K562 (cell line): ENCODE data around the gene TACR2. TPM values are rescaled to one million over a fixed set of nuclear protein-coding genes. Genes with fewer than 3 reads are reported as not detected.

Source experiments
- ATAC-seq: fragments of 200-7000 bp; cut with Tn5 transposase; 3 replicates; pipeline ENCODE4 v1.9.1; 2020; ENCODE audit warnings: moderate library complexity
- BruUV-seq: library from RNA; stranded (reverse); fragments of 400-500 nt; replicated peaks from 2 replicates; lab custom pipeline; 2021; lab: Mats Ljungman, UMichigan
- CTCF ChIA-PET: fragments of 300-600 bp; formaldehyde crosslinking; extraction: SDS; loops from one replicate; lab custom pipeline; 2021; ENCODE audit warnings: low intra/inter-chr PET ratio; lab: Yijun Ruan, JAX
- POLR2A ChIA-PET: fragments of 300-600, 350-650 bp; sonication (Branson Sonifier 250); formaldehyde crosslinking; extraction: SDS; loops from one replicate; lab custom pipeline; 2021; ENCODE audit warnings: antibody characterized with exemption, inconsistent platforms; lab: Yijun Ruan, JAX
- DNase-seq, 4 experiments: peaks; one replicate each; pipeline versions ENCODE4 v3.0.0 to v3.0.0-alpha.2; 2011 to 2018; ENCODE audit warnings: low spot score in 3 of 4, mixed read lengths in 3 of 4; ENCODE audit errors: extremely low read depth in 1 of 4
- FAIRE-seq: peaks from 2 replicates; lab custom pipeline; 2011; peaks lifted over from hg19 to GRCh38; lab: Jason Lieb, UNC
- H2AFZ ChIP-seq: 2 replicates; pipeline ENCODE4 v1.6.0; 2011; ENCODE audit warnings: low read depth, low read length, control low read depth, inconsistent platforms
- H3K27ac ChIP-seq: fragments of 200-600 bp; 3 replicates; pipeline ENCODE4 v1.8.0; 2011; ENCODE audit warnings: low read depth, mild to moderate bottlenecking, control low read depth, inconsistent platforms, low read length, moderate library complexity, mixed read lengths; ENCODE audit errors: extremely low read depth
- H3K27me3 ChIP-seq, 2 experiments: fragments of 300-600 bp in 1 of 2; 2 replicates in 1 of 2; 3 replicates in 1 of 2; pipeline versions ENCODE4 v1.6.0 to v1.8.0; 2011; ENCODE audit warnings: inconsistent platforms in 2 of 2, low read length in 2 of 2, mild to moderate bottlenecking in 1 of 2, mixed read lengths in 1 of 2, moderate library complexity in 1 of 2; ENCODE audit not compliant: control insufficient read depth in 2 of 2, insufficient read depth in 2 of 2
- H3K36me3 ChIP-seq: fragments of 300-600 bp; 3 replicates; pipeline ENCODE4 v1.8.0; 2011; ENCODE audit warnings: mild to moderate bottlenecking, low read length, inconsistent platforms; ENCODE audit not compliant: control insufficient read depth, insufficient read depth
- H3K4me1 ChIP-seq, 2 experiments: fragments of 200-600 bp in 1 of 2; replicated peaks in 1 of 2; 2 replicates in 1 of 2; 3 replicates in 1 of 2; pipeline versions ENCODE4 v1.5.1 to v1.8.0; 2011; ENCODE audit warnings: inconsistent platforms in 2 of 2, low read length in 2 of 2, mild to moderate bottlenecking in 1 of 2, mixed read lengths in 1 of 2, moderate library complexity in 1 of 2; ENCODE audit not compliant: control insufficient read depth in 2 of 2, insufficient read depth in 2 of 2
- H3K4me2 ChIP-seq: 2 replicates; pipeline ENCODE4 v1.6.1; 2011; ENCODE audit warnings: low read length, control low read depth, inconsistent platforms, mixed read lengths; ENCODE audit not compliant: insufficient read depth
- H3K4me3 ChIP-seq: fragments of 200-600 bp; sonication (generic), shearing (Covaris generic); 2 replicates; pipeline ENCODE4 v1.5.1; 2016; ENCODE audit warnings: control low read depth, inconsistent platforms
- H3K79me2 ChIP-seq: fragments of 200-600 bp; 3 replicates; pipeline ENCODE4 v1.8.0; 2011; ENCODE audit warnings: low read length, inconsistent platforms; ENCODE audit not compliant: control insufficient read depth, insufficient read depth
- H3K9ac ChIP-seq, 2 experiments: 2 replicates each; pipeline versions ENCODE4 v1.6.0 to v1.6.1; 2011; ENCODE audit warnings: low read depth in 2 of 2, low read length in 2 of 2, control low read depth in 1 of 2, inconsistent platforms in 1 of 2, mild to moderate bottlenecking in 1 of 2, mixed read lengths in 1 of 2; ENCODE audit not compliant: insufficient read depth in 1 of 2
- H3K9me1 ChIP-seq: one replicate; pipeline ENCODE4 v1.6.0; 2011; ENCODE audit warnings: inconsistent platforms, mild to moderate bottlenecking, low read length, moderate library complexity; ENCODE audit not compliant: control insufficient read depth, insufficient read depth
- H3K9me3 ChIP-seq: replicated peaks from 2 replicates; pipeline ENCODE4 v1.5.1; 2011; ENCODE audit warnings: low read depth, low read length, inconsistent platforms; ENCODE audit not compliant: control insufficient read depth, insufficient read depth
- H4K20me1 ChIP-seq: replicated peaks from 2 replicates; pipeline ENCODE4 v1.6.1; 2011; ENCODE audit warnings: low read length, inconsistent platforms, mixed read lengths; ENCODE audit not compliant: control insufficient read depth, insufficient read depth
- CC2D1A ChIP-seq: fragments of 450-650 bp; IDR thresholded peaks from 2 replicates; pipeline ENCODE4 v1.6.1; 2017; ENCODE audit warnings: mild to moderate bottlenecking
- GABPB2 ChIP-seq: fragments of 250-450 bp; sonication (Bioruptor Pico); conservative IDR thresholded peaks from 2 replicates; pipeline ENCODE4 v1.5.1; 2021; ENCODE audit warnings: mild to moderate bottlenecking
- MTA2 ChIP-seq: fragments of 450-650 bp; IDR thresholded peaks from 2 replicates; pipeline ENCODE4 v1.6.1; 2016; ENCODE audit warnings: low read depth
- POLR2G ChIP-seq: fragments of 200-400 bp; formaldehyde crosslinking; IDR thresholded peaks from 2 replicates; pipeline ENCODE4 v1.6.1; 2017; ENCODE audit warnings: low read depth, mild to moderate bottlenecking, antibody characterized with exemption, low read length, moderate library complexity
- SETDB1 ChIP-seq: IDR thresholded peaks from one replicate; pipeline ENCODE4 v1.6.1; 2012; ENCODE audit warnings: low read length, control low read depth, inconsistent platforms
- SIX5 ChIP-seq, 2 experiments: IDR thresholded peaks; 2 replicates each; pipeline ENCODE4 v1.6.1; 2011; ENCODE audit warnings: low read length in 2 of 2, borderline replicate concordance in 1 of 2, low read depth in 1 of 2, mild to moderate bottlenecking in 1 of 2, moderate library complexity in 1 of 2; ENCODE audit not compliant: insufficient read depth in 1 of 2
- SMAD4 ChIP-seq: fragments of 250-450 bp; sonication (Bioruptor Pico); conservative IDR thresholded peaks from 2 replicates; pipeline ENCODE4 v1.8.0; 2021; ENCODE audit warnings: inconsistent platforms, mild to moderate bottlenecking, moderate library complexity
- STAG1 ChIP-seq: sonication (generic); formaldehyde crosslinking; IDR thresholded peaks from 2 replicates; pipeline ENCODE4 v1.5.0; 2020; ENCODE audit warnings: missing genetic modification reagents, borderline replicate concordance
- TEAD4 ChIP-seq, 2 experiments: sonication (generic) in 1 of 2; formaldehyde crosslinking in 1 of 2; IDR thresholded peaks; 2 replicates each; pipeline versions ENCODE4 v1.6.1 to v1.8.0; 2012 to 2022; ENCODE audit warnings: borderline replicate concordance in 1 of 2, inconsistent platforms in 1 of 2, low read length in 1 of 2, mild to moderate bottlenecking in 1 of 2, missing genetic modification reagents in 1 of 2
- ZNF76 ChIP-seq: fragments of 250-450 bp; sonication (Bioruptor Pico); IDR thresholded peaks from 2 replicates; pipeline ENCODE4 v1.4.0; 2020; ENCODE audit warnings: mild to moderate bottlenecking, moderate library complexity, borderline replicate concordance
- WGBS: fragments of 100-300 bp; shearing (Covaris generic); methylation state at CpG from one replicate; pipeline ENCODE4 v1.1.6; 2016; ENCODE audit warnings: low coverage, mixed read lengths; ENCODE audit not compliant: insufficient coverage; ENCODE audit errors: missing lambda C conversion rate; 5-methylcytosine and 5-hydroxymethylcytosine counted together
- in situ Hi-C: fragments of 300-500 bp; cut with MboI; formaldehyde crosslinking; loops from 4 replicates; pipeline ENCODE4 v1.15.0; 2018; ENCODE audit warnings: inconsistent platforms, mixed read lengths
- intact Hi-C: fragments of 100-400 bp; cut with micrococcal nuclease; formaldehyde crosslinking; loops from 2 replicates; pipeline ENCODE4 v1.14.2; 2022
- polyA plus RNA-seq, 8 experiments: library from polyadenylated mRNA; depleted of rRNA in 4 of 8; stranded (reverse) in 5 of 8; unstranded in 3 of 8; fragments of >200 nt; fragmentation: Nextera tagmentation in 2 of 8; fragmentation: Illumina TruSeq in 1 of 8; extraction: Ambion mirVana in 2 of 8; extraction: Trizol in 1 of 8; gene quantifications; 2 replicates each; pipeline versions ENCODE4 v1.2.1 to v1.2.3, GENCODE V29; 2011 to 2014; ENCODE audit warnings: inconsistent platforms in 1 of 8, missing spikeins in 1 of 8
- total RNA-seq, 7 experiments: library from RNA; depleted of rRNA in 6 of 7; stranded (reverse); fragments of >200 nt in 6 of 7; fragmentation: Illumina TruSeq in 2 of 7; extraction: Trizol in 2 of 7; gene quantifications; 2 replicates each; pipeline versions ENCODE4 v1.2.1 to v1.2.3, GENCODE V29; 2011 to 2021; ENCODE audit warnings: low replicate concordance in 1 of 7
- TF ChIP-seq, protein P1 (sequence below), 2 experiments: IDR thresholded peaks; 2 replicates each; pipeline ENCODE4 v1.6.1; 2011; ENCODE audit warnings: borderline replicate concordance in 1 of 2, control low read depth in 1 of 2, low read depth in 1 of 2, low read length in 1 of 2, mild to moderate bottlenecking in 1 of 2, mixed read lengths in 1 of 2, moderate library complexity in 1 of 2; ENCODE audit not compliant: insufficient read depth in 1 of 2, insufficient read length in 1 of 2, poor library complexity in 1 of 2, severe bottlenecking in 1 of 2; ENCODE audit errors: extremely low read depth in 1 of 2
- TF ChIP-seq, protein P2 (sequence below): fragments of 250-450 bp; sonication (Bioruptor Pico); IDR thresholded peaks from 2 replicates; pipeline ENCODE4 v1.4.0; 2020
- TF ChIP-seq, protein P3 (sequence below): fragments of 450-650 bp; formaldehyde crosslinking; IDR thresholded peaks from 2 replicates; pipeline ENCODE4 v1.4.0; 2020; ENCODE audit warnings: mild to moderate bottlenecking, moderate library complexity

The TACR2 gene
- total and polyA plus RNA-seq, 9 of the 15 experiments (the other 6 are each of a cell fraction or from before 2014, with no cell fraction given) = not detected

DNA sequence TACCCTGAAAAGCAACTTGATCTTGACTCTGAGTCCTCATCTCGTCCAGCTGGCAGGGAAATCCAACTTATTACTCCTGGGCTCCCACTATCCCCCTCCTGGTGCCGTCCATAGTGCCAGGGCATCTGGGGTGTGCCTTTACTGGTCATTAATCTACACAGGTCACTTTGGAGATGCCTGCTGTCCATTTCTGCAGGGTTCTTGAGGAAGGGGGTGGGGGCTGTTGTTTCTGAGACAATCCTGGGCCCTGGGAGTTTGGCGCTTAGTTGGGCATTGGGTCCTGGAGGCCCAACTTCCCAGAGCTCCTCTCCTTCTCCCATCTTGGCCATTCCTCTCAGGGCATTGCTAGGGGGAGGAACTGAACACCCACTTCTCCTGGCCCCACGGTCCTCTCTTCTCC lies 6.0 kb upstream of the TACR2 start:
- DNase-seq (no peak), ATAC-seq (no peak), FAIRE-seq (no peak)
- ChIA-PET CTCF (no interaction called here), POLR2A (interaction anchor here (0.7 to 1.1 kb wide), 2 partner anchors 10 to 1573 kb away, joined by 3 read pairs; no protein-coding TSS in a partner anchor)
- Histone ChIP-seq H3K9ac (no peak overlapping the region), H3K27me3 (peaks cover 24 to 36% of the 10 kb centered on the region in 2 experiments), H3K36me3 (no peaks in the 10 kb centered on the region), H3K27ac (no peak overlapping the region), H3K9me1 (no peaks in the 10 kb centered on the region), H3K4me3 (no peak overlapping the region), H3K4me1 (peaks cover 6 to 15% of the 10 kb centered on the region in 2 experiments; a peak in 3 of 5 replicates), H4K20me1 (no peaks in the 10 kb centered on the region), H3K9me3 (no peaks in the 10 kb centered on the region), H2AFZ (no peak overlapping the region), H3K4me2 (no peak overlapping the region), H3K79me2 (no peaks in the 10 kb centered on the region)
- intact Hi-C loops (no loop called here), in situ Hi-C loops (no loop called here)
- WGBS = 22% methylated on average over 4 of the region's 4 CpGs
- BruUV-seq = no TSS peak
- TF ChIP-seq, protein P1, sequence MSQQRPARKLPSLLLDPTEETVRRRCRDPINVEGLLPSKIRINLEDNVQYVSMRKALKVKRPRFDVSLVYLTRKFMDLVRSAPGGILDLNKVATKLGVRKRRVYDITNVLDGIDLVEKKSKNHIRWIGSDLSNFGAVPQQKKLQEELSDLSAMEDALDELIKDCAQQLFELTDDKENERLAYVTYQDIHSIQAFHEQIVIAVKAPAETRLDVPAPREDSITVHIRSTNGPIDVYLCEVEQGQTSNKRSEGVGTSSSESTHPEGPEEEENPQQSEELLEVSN (IDR thresholded peaks at IDR 0.05; ENCODE audit: borderline replicate concordance in 1 of 2, extremely low read depth in 1 of 2, insufficient read depth in 1 of 2, insufficient read length in 1 of 2, low read depth in 1 of 2, low read length in 1 of 2, poor library complexity in 1 of 2, severe bottlenecking in 1 of 2) = no peak
- TF ChIP-seq ZNF76 (CRISPR knock-in tag) (no peak), SMAD4 (CRISPR knock-in tag) (no peak), CC2D1A (no peak), SIX5 (IDR thresholded peaks at IDR 0.05; ENCODE audit: borderline replicate concordance in 1 of 2, insufficient read depth in 1 of 2, low read depth in 1 of 2, low read length in 2 of 2) (no peak), TEAD4 (IDR thresholded peaks at IDR 0.05; ENCODE audit: low read length) (no peak), TEAD4 (CRISPR knock-in tag; IDR thresholded peaks at IDR 0.05; ENCODE audit: borderline replicate concordance) (no peak), STAG1 (CRISPR knock-in tag) (no peak), POLR2G (no peak), GABPB2 (no peak), SETDB1 (no peak), MTA2 (no peak)
- TF ChIP-seq, protein P2, sequence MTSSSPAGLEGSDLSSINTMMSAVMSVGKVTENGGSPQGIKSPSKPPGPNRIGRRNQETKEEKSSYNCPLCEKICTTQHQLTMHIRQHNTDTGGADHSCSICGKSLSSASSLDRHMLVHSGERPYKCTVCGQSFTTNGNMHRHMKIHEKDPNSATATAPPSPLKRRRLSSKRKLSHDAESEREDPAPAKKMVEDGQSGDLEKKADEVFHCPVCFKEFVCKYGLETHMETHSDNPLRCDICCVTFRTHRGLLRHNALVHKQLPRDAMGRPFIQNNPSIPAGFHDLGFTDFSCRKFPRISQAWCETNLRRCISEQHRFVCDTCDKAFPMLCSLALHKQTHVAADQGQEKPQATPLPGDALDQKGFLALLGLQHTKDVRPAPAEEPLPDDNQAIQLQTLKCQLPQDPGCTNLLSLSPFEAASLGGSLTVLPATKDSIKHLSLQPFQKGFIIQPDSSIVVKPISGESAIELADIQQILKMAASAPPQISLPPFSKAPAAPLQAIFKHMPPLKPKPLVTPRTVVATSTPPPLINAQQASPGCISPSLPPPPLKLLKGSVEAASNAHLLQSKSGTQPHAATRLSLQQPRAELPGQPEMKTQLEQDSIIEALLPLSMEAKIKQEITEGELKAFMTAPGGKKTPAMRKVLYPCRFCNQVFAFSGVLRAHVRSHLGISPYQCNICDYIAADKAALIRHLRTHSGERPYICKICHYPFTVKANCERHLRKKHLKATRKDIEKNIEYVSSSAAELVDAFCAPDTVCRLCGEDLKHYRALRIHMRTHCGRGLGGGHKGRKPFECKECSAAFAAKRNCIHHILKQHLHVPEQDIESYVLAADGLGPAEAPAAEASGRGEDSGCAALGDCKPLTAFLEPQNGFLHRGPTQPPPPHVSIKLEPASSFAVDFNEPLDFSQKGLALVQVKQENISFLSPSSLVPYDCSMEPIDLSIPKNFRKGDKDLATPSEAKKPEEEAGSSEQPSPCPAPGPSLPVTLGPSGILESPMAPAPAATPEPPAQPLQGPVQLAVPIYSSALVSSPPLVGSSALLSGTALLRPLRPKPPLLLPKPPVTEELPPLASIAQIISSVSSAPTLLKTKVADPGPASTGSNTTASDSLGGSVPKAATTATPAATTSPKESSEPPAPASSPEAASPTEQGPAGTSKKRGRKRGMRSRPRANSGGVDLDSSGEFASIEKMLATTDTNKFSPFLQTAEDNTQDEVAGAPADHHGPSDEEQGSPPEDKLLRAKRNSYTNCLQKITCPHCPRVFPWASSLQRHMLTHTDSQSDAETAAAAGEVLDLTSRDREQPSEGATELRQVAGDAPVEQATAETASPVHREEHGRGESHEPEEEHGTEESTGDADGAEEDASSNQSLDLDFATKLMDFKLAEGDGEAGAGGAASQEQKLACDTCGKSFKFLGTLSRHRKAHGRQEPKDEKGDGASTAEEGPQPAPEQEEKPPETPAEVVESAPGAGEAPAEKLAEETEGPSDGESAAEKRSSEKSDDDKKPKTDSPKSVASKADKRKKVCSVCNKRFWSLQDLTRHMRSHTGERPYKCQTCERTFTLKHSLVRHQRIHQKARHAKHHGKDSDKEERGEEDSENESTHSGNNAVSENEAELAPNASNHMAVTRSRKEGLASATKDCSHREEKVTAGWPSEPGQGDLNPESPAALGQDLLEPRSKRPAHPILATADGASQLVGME (CRISPR knock-in tag) = no peak
- TF ChIP-seq, protein P3, sequence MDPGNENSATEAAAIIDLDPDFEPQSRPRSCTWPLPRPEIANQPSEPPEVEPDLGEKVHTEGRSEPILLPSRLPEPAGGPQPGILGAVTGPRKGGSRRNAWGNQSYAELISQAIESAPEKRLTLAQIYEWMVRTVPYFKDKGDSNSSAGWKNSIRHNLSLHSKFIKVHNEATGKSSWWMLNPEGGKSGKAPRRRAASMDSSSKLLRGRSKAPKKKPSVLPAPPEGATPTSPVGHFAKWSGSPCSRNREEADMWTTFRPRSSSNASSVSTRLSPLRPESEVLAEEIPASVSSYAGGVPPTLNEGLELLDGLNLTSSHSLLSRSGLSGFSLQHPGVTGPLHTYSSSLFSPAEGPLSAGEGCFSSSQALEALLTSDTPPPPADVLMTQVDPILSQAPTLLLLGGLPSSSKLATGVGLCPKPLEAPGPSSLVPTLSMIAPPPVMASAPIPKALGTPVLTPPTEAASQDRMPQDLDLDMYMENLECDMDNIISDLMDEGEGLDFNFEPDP (CRISPR knock-in tag) = no peak
